ENCODE measurements around the gene INSL6.
"Not testable (repeated sequence)": the region's sequence is repeated elsewhere in the genome, so short reads cannot be mapped to it uniquely, and the experiment has no call there.

The INSL6 gene, protein sequence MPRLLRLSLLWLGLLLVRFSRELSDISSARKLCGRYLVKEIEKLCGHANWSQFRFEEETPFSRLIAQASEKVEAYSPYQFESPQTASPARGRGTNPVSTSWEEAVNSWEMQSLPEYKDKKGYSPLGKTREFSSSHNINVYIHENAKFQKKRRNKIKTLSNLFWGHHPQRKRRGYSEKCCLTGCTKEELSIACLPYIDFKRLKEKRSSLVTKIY

GRCh38 chr9:5185220-5185840 is at the start of gene INSL6:
Gene INSL6, minus strand, starts transcription at chr9:5185639. Its CDS starts 37 bp downstream, at chr9:5185602.
- no peak for FAIRE-seq

DNA sequence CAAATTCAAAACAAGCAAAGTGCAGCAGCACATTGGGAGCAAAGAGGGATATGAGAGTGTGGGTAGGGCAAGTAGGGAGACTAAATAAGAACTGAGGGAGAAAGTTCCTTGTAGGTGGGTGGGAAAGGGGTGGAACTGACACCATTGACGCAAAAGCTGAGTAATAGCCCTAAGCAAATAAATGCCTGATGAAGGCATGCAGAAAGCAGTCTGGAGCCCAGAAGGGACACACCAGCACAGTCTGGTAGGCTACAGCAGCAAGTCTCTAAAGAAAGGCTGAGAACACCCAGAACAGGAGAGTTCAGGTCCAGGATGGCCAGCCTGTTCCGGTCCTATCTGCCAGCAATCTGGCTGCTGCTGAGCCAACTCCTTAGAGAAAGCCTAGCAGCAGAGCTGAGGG is 45.8 kb upstream of the INSL6 start, which contains the start of gene INSL4:
Gene INSL4, plus strand, starts transcription at position 208 of the 400 bp plus-strand sequence. Its CDS starts 105 bp downstream, at position 313.
- no peak for DNase-seq (ENCODE audit: insufficient read length, low spot score)
- FAIRE-seq: no peak

More at GRCh38 chr9:5185220-5185840, at the start of gene INSL6:
- DNase-seq (ENCODE audit: insufficient read length, low spot score): no peak

- DNase-seq (ENCODE audit: insufficient read length, low spot score): no peak
- FAIRE-seq: no peak
Measured at GRCh38 chr9:5230554-5230953, 45.1 kb upstream of the INSL6 start.

- FAIRE-seq (no peak), DNase-seq (ENCODE audit: insufficient read length, low spot score) (no peak)
Measured at GRCh38 chr9:5205071-5205470, 19.6 kb upstream of the INSL6 start.

DNA sequence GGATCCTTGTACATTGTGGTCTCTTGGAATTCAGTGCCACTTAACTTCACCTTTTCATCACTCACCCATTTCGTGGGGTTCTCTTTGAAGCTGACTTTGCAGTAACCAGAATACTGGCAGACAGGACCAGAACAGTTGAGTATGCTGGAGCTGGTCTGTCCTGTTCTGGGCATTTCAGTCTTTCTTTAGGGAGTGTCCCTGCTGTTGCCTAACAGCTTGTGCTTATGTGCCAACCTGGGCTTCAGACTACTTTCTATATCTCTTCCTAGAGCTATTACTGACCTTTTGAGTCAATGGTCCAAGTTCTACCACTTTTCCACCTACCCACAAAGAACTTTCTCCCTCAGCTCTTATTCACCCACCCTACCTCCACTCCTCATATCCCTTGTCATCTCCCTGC is 10.0 kb upstream of the INSL6 start:
- FAIRE-seq: no peak
- no peak for DNase-seq (ENCODE audit: insufficient read length, low spot score)

- DNase-seq (ENCODE audit: insufficient read length, low spot score): no peak
- no peak for FAIRE-seq
Measured at GRCh38 chr9:5193345-5193744, 7.9 kb upstream of the INSL6 start.

DNA sequence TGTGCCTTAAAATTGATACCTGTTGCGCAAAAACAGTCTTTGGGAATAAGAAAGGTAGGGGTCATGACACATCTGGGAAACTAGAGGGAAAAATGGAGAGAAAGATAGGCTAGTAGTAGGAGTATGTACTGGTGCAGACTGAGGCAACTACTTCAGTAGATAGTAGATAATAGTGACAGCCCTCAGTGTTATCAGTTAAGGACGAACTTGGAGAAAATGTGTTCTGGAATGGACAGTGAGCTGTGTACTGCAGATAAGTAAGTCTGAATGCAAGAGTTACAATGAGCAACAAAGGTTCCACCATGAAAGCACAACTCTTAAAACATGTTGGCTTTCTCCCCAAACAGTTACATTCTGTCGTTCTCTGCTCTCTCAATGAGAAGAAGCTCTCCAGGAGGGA is 6.5 kb upstream of the INSL6 start:
- FAIRE-seq (no peak), DNase-seq (ENCODE audit: insufficient read length, low spot score) (no peak)

GRCh38 chr9:5188060-5188984 is 2.9 kb upstream of the INSL6 start:
- FAIRE-seq: no peak
- DNase-seq (ENCODE audit: insufficient read length, low spot score): no peak

DNA sequence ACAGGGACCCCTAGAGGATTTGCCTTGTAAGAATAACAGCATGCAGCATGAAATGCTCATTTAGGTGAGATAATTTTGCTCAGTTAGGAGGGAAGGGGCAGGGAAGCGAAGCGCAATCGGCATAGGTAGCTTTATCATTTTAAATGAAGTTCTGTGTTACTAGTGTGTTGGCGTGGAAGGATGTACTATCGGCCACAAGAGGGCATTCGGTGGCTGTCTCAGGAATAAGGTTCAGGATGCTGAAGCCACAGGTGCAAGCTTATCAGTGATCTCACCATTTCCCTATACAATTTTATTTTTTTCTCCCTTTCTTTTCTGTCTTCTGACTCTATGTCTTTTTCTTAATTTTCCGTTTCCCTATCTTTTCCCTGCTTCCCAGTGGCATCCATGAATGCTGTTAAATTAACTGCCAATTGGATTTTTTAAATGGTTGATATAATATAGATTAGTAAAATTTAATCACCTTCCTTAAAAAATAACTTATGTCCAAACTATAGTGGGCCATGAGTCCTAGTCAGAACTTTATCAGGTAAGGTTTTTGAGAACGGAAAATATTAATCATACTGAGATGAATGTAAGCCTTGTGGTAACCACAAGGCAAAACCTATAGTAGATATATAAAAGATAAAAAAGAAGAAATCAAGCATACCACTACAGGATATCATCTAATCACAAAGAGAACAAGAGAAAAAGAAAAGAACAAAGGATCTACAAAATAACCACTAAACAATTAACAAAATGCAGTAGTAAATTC is 1.2 kb upstream of the INSL6 start:
- DNase-seq (ENCODE audit: insufficient read length, low spot score) (peak; percentile 36), FAIRE-seq (peak; percentile 85)

GRCh38 chr9:5184776-5185175 is 663 bp downstream of the INSL6 start:
- FAIRE-seq: no peak
- no peak for DNase-seq (ENCODE audit: insufficient read length, low spot score)

DNA sequence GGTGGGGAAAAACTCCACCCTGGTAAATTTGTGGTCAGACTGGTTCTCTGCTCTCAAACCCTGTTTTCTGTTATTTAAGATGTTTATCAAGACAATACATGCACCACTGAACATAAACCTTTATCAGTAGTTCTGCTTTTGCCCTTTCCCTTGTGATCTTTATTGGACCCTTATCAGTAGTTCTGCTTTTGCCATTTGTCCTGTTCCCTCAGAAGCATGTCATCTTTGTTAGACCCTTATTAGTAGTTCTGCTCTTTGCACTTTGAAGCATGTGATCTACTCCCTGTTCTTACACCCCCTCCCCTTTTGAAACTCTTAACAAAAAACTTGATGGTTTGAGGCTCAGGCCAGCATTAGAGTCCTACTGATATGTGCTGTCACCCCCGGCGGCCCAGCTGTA is 4.8 kb downstream of the INSL6 start:
- not testable (repeated sequence) for DNase-seq (ENCODE audit: insufficient read length, low spot score); FAIRE-seq

DNA sequence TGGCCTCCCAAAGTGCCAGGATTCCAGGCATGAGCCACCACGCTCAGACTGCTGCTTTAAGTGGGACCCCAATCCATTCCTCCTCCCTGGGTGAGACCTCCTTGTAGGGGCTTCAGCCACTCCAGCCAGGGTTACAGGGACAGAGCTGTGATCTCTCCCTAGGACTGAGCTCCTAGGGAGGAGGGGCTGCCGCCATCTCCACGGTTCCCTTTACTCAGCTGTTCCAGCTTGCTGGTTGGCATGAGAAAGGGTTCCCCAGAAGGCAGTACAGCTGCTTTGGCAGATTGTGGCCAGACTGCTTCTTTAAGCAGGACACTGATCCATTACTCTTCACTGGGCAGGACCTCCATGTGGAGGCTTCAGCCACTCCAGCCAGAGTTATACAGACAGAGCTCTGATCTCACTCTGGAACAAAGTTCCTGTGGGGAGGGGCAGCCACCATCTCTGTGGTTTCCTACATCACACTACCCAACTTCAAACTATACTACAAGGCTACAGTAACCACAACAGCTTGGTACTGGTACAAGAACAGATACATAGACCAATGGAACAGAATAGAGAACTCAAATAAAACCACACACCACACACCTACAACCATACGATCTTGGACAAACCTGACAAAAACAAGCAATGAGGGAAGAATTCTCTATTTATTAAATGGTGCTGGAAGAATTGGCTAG is 7.2 kb downstream of the INSL6 start:
- FAIRE-seq (no peak), DNase-seq (ENCODE audit: insufficient read length, low spot score) (no peak)

DNA sequence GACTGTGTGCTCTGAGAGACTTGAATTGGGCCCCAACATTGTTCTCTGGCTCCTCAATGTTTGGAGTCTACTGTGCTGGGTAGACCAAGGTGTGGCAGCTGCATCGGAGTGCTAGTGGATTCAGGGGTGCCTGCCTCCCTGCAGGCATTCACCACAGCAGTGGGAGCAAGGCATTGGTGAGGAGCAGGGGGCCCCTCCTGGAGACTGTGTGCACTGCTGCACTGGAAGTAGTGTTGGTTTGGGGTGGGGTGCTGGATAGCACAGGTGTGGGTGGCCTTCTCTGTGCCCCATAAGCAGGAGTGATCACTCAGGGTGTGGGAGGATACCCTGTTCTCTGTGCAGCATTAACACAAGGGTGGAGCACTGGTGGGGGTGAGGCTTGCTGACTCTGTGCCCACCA is 39.2 kb downstream of the INSL6 start:
- no peak for FAIRE-seq
- no peak for DNase-seq (ENCODE audit: insufficient read length, low spot score)

DNA sequence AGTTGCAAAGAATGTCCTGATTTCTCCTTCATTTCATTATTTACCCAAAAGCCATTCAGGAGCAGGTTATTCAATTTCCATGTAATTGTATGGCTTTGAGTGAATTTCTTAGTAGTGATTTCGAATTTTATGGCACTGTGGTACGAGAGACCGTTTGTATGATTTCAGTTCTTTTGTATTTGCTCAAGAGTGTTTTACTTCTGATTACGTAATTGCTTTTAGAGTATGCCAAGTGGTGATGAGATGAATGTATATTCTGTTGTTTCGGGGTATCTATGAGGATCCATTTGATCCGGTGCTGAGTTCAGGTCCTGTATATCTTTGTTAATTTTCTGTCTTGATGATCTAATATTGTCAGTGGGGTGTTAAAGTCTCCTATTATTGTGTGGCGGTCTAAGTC is 41.2 kb downstream of the INSL6 start:
- no peak for FAIRE-seq

GRCh38 chr9:5140151-5140550 is 45.3 kb downstream of the INSL6 start:
- FAIRE-seq: no peak
- DNase-seq (ENCODE audit: insufficient read length, low spot score): no peak

More for the DNA sequence above, 41.2 kb downstream of the INSL6 start:
- DNase-seq (ENCODE audit: insufficient read length, low spot score): no peak

GRCh38 chr9:5122516-5122915 is 62.9 kb downstream of the INSL6 start:
- FAIRE-seq (no peak), DNase-seq (ENCODE audit: insufficient read length, low spot score) (no peak)

GRCh38 chr9:5122116-5122515 is 63.3 kb downstream of the INSL6 start:
- DNase-seq (ENCODE audit: insufficient read length, low spot score) (no peak), FAIRE-seq (peak; percentile 28)

GRCh38 chr9:5113994-5114748 is 71.3 kb downstream of the INSL6 start:
- FAIRE-seq: no peak

More at GRCh38 chr9:5113994-5114748, 71.3 kb downstream of the INSL6 start:
- DNase-seq (ENCODE audit: insufficient read length, low spot score): no peak
